NCI-H446 (cell line): ENCODE data around the gene RCOR2.

Source experiments
- DNase-seq, 2 experiments: peaks; one replicate each; lab custom pipeline; 2025; lab: John Stamatoyannopoulos, UW

RCOR2 gene

GRCh38 chr11:63922673-63923192, 5.8 kb upstream of the RCOR2 start:
- DNase-seq, result no peak

- no peak for DNase-seq
Measured at GRCh38 chr11:63920939-63921417, 4.0 kb upstream of the RCOR2 start.

- no peak for DNase-seq
Measured at GRCh38 chr11:63920126-63920938, 3.4 kb upstream of the RCOR2 start.

- peak in 1 of 2 experiments; percentile 63 for DNase-seq
Measured at GRCh38 chr11:63919267-63920125, 2.5 kb upstream of the RCOR2 start.

GRCh38 chr11:63918507-63919191, 1.7 kb upstream of the RCOR2 start:
- DNase-seq, result peak in 1 of 2 experiments; percentile 54

GRCh38 chr11:63917692-63918506, 935 bp upstream of the RCOR2 start:
- peak; percentile 53 to 86 for DNase-seq

- DNase-seq, result peak in 1 of 2 experiments; percentile 46
Measured at GRCh38 chr11:63915961-63916836, 765 bp downstream of the RCOR2 start.

- DNase-seq, result no peak
Measured at GRCh38 chr11:63914896-63915691, 1.9 kb downstream of the RCOR2 start.

- DNase-seq, result no peak
Measured at GRCh38 chr11:63913866-63914830, 2.8 kb downstream of the RCOR2 start.

GRCh38 chr11:63912678-63913077, 4.3 kb downstream of the RCOR2 start:
- no peak for DNase-seq

- no peak for DNase-seq
Measured at GRCh38 chr11:63911876-63912275, 5.1 kb downstream of the RCOR2 start.

- DNase-seq, result no peak
Measured at GRCh38 chr11:63911440-63911839, 5.5 kb downstream of the RCOR2 start.

GRCh38 chr11:63910675-63911074, 6.3 kb downstream of the RCOR2 start:
- DNase-seq, result no peak

GRCh38 chr11:63909591-63910506, 7.1 kb downstream of the RCOR2 start:
- no peak for DNase-seq

GRCh38 chr11:63908631-63909401, 8.1 kb downstream of the RCOR2 start:
- no peak for DNase-seq
